Thyroid gland (tissue), 4 donors: ENCODE measurements around the gene CNMD.

Experiments used
- POLR2A ChIP-seq, 2 donors: fragments of 450-650 bp; IDR thresholded peaks; one replicate each; pipeline ENCODE4 v1.6.1; 2017; ENCODE audit warnings: antibody characterized with exemption in 2 of 2, mild to moderate bottlenecking in 2 of 2, moderate library complexity in 1 of 2
- TF ChIP-seq, protein P1 (sequence below), 6 experiments: fragments of 200-600 bp in 3 of 6; fragments of 450-650 bp in 3 of 6; sonication (generic) in 3 of 6; IDR thresholded peaks; one replicate each; pipeline ENCODE4 v1.5.1; 2016 to 2019; ENCODE audit warnings: antibody characterized with exemption in 6 of 6, mild to moderate bottlenecking in 2 of 6, inconsistent platforms in 1 of 6, moderate library complexity in 1 of 6

DNA sequence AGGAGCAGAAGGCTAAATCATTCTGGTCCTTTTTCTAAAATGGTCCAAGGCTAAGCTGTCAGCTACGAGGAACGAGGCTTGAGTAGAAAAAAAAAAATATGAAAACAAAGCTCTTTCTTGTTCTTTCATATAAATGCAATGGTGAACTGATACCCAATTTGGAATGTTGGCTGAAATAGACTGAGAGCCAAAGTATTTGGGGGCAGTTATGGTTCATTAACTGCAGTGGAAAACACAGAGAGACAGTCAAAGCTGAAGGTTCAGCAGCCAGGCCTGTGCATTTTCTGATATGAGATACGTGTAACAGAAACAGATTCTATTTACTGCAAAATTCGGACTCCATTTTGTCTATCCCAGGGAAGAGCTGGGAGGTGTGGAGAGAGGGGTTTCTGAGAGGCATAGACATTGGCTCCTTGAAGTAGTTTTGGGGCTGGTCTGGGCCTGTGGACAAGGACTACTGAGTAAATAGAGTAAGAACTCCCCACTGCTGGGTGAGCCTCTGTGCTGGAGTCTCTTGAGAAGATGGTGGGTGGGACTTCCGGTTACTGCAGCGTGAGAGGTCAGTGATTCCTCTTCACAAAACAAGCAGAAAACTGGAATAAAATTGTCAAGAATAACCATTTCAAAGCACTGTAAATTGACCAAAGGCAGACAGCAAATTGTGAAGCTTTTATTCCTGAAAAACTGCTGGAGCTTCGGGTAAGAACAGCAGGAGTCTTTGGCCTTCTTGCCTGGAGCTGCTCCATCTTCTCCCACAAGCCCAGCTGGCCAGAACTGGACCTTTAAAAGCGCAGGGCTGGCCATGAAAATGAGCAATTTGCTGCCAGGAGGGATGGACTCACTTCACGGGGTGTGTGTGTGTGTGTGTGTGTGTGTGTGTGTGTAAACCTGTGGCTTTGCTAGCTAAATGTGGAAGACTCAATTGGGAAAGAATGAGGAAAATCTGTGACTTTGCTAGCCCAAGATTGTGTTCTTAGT lies 43.1 kb upstream of the CNMD start:
- TF ChIP-seq, protein P1, sequence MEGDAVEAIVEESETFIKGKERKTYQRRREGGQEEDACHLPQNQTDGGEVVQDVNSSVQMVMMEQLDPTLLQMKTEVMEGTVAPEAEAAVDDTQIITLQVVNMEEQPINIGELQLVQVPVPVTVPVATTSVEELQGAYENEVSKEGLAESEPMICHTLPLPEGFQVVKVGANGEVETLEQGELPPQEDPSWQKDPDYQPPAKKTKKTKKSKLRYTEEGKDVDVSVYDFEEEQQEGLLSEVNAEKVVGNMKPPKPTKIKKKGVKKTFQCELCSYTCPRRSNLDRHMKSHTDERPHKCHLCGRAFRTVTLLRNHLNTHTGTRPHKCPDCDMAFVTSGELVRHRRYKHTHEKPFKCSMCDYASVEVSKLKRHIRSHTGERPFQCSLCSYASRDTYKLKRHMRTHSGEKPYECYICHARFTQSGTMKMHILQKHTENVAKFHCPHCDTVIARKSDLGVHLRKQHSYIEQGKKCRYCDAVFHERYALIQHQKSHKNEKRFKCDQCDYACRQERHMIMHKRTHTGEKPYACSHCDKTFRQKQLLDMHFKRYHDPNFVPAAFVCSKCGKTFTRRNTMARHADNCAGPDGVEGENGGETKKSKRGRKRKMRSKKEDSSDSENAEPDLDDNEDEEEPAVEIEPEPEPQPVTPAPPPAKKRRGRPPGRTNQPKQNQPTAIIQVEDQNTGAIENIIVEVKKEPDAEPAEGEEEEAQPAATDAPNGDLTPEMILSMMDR (IDR thresholded peaks at IDR 0.05), result no peak
- TF ChIP-seq POLR2A (IDR thresholded peaks at IDR 0.05), result no peak
